ENCODE results near the gene SNRNP200.

Gene SNRNP200

DNA sequence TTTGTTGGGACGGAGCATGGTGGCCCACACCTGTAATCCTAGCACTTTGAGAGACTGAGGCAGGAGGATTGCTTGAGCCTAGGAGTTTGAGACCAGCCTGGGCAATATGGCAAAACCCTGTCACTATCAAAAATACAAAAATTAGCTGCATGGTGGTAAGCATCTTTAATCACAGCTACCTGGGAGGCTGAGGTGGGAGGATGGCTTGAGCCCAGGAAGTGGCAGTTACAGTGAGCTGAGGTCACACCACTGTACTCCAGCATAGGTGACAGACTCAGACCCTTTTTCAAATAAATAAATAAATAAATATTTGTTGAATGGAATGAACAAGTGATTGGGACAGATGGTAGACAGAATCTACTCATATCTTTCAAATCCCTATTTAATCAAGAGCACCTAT, 14.1 kb upstream of the SNRNP200 start:
- H3K4me3 ChIP-seq (ENCODE audit: low read length) = no peak overlapping the region
- DNase-seq (ENCODE audit: low read depth) = no peak
- TF ChIP-seq, protein P1, sequence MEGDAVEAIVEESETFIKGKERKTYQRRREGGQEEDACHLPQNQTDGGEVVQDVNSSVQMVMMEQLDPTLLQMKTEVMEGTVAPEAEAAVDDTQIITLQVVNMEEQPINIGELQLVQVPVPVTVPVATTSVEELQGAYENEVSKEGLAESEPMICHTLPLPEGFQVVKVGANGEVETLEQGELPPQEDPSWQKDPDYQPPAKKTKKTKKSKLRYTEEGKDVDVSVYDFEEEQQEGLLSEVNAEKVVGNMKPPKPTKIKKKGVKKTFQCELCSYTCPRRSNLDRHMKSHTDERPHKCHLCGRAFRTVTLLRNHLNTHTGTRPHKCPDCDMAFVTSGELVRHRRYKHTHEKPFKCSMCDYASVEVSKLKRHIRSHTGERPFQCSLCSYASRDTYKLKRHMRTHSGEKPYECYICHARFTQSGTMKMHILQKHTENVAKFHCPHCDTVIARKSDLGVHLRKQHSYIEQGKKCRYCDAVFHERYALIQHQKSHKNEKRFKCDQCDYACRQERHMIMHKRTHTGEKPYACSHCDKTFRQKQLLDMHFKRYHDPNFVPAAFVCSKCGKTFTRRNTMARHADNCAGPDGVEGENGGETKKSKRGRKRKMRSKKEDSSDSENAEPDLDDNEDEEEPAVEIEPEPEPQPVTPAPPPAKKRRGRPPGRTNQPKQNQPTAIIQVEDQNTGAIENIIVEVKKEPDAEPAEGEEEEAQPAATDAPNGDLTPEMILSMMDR (conservative IDR thresholded peaks at IDR 0.05; ENCODE audit: low read length) = no peak

DNA sequence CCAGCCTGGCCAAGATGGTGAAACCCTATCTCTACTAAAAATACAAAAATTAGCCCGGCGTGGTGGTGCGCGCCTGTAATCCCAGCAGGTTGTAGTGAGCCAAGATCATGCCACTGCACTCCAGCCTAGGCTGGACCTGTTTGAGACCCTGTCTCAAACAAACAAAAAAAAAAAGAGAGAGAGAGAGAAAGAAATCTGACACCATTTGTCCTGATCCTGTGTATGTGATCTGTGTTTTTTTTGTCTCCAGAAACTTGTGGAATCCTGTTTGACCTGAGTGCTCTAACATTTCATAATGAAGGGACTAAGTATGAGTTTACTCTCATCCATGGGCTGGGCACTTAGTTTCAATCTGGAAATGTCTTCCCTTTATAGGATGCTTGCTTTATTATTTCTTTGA, 13.4 kb upstream of the SNRNP200 start:
- no peak for DNase-seq (ENCODE audit: low read depth)
- no peak overlapping the region for H3K4me3 ChIP-seq (ENCODE audit: low read length)
- TF ChIP-seq, protein P1 (conservative IDR thresholded peaks at IDR 0.05; ENCODE audit: low read length) = no peak

DNA sequence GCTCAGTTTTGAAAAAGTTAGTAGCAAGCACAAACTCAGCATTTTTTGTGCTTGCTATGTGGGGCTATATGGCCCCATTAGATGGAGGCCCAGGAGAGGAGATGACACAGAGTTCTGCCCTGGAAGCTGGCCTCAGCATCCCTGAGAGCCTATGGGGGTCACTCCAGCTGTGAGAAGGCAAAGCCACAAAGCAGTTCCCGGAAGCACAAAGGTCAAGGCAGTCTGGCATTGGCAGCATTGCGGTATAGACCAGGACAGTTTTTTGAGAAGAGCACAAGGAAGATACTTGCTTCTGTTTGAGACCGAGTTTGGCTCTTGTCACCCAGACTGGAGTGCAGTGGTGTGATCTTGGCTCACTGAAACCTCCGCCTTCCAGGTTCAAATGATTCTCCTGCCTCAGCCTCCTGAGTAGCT, 12.2 kb upstream of the SNRNP200 start:
- no peak for DNase-seq (ENCODE audit: low read depth)
- H3K4me3 ChIP-seq (ENCODE audit: low read length) = no peak overlapping the region
- TF ChIP-seq, protein P1 (conservative IDR thresholded peaks at IDR 0.05; ENCODE audit: low read length) = no peak

DNA sequence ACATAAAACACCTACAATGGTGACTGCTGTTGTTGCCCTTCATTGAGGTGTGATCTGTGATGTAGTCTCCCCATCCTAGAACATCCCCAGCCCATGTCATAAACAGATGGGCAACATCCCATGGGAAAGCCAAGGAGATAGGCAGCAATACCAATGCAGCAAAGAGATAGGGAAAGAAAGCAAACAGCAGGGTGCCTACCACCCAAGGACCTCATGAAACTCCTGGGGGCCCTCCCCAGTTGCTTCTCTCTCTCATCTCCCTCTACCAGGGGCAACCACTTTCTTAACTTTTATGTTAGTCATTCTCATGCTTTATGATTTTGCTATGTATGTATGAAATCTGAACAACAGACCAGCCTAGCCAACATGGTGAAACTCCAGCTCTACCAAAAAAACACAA, 11.7 kb upstream of the SNRNP200 start:
- DNase-seq (ENCODE audit: low read depth) = no peak
- TF ChIP-seq, protein P1 (conservative IDR thresholded peaks at IDR 0.05; ENCODE audit: low read length) = no peak
- no peak overlapping the region for H3K4me3 ChIP-seq (ENCODE audit: low read length)

DNA sequence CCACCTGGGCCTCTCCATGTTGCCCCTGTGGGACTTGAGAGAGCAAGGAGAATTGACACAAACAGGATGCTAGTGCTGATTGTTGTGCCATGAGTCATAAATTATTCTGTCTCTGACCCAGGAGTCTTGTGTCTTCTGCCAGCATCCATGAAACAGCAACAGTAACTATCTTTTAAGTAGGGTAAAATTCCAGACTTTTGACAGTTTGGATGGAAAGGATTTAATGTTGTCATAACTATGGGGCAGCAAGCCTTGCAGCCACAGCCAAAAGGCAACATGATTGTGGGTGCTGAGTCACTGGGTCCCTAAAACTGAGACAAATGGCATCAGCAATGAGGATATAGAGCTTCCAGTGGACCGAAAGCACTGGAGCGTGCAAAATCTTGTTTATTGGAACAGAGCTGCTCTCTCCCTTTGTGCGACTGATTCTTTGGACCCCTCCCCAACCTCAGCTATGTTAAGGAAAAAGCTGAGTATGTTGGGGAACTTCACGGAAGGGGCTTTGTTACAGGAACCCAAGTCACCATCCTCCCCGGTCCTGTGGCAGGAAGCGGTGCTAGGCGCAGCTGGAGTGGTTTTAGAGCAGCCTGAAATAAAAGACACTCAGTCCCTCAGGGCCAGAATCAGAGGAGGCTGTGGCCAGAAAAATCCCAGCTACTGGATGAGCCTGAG, 10.2 kb upstream of the SNRNP200 start:
- TF ChIP-seq, protein P1 (conservative IDR thresholded peaks at IDR 0.05; ENCODE audit: low read length) = no peak
- no peak overlapping the region for H3K4me3 ChIP-seq (ENCODE audit: low read length)
- peak; percentile 77 for DNase-seq (ENCODE audit: low read depth)

DNA sequence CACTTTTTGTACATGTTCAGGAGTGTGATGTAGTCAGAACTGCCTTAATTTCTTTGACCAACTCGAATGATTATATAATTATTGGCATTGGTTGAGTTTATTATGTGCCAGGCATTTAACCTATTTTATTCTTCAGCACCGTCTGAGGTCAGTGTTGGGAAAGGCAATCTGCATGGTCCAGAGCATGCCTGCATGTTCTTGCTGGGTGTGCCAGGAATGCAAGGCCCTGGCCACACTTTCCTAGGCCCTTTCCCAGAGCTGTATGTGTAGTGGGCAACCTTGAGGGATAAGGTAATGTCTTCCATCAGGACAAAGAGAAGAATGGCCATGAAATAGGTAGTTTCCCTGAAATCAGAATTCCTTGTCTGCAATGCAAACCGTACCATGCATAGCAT, 9.7 kb upstream of the SNRNP200 start:
- TF ChIP-seq, protein P1 (conservative IDR thresholded peaks at IDR 0.05; ENCODE audit: low read length) = no peak
- no peak overlapping the region for H3K4me3 ChIP-seq (ENCODE audit: low read length)
- peak; percentile 16 for DNase-seq (ENCODE audit: low read depth)

DNA sequence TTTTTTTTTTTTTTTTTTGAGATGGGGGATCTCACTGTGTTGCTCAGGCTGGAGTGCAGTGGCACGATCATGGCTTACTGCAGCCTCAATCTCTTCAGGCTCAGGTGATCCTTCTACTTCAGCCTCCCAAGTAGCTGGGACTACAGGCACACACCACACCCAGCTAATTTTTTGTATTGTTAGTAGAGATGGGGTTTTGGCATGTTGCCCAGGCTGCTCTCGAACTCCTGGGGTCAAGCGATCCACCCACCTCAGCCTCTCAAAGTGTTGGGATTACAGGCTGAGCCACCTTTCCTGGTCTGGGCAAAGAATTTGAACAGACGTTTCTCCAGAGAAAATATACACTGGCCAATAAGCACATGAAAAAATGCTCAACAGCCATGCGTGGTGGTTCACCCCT, 2.9 kb upstream of the SNRNP200 start:
- no peak for DNase-seq (ENCODE audit: low read depth)
- TF ChIP-seq, protein P1 (conservative IDR thresholded peaks at IDR 0.05; ENCODE audit: low read length) = no peak
- H3K4me3 ChIP-seq (ENCODE audit: low read length) = no peak overlapping the region

All from AG10803 (cell line).